Neural cell (in vitro differentiated cells): ENCODE data around the gene RAD9A.
A peak's percentile ranks its signal among the peaks of the same experiment; 100 is the strongest.

Source experiments
- CTCF ChIP-seq: fragments of 450-650 bp; IDR thresholded peaks from 2 replicates; pipeline ENCODE4 v1.5.1; 2014; ENCODE audit warnings: antibody characterized with exemption, mild to moderate bottlenecking, moderate library complexity; ENCODE audit not compliant: poor library complexity, severe bottlenecking
- MXI1 ChIP-seq: fragments of 450-650 bp; conservative IDR thresholded peaks from 2 replicates; pipeline ENCODE4 v1.6.1; 2014; ENCODE audit warnings: antibody characterized with exemption, mild to moderate bottlenecking; ENCODE audit not compliant: poor library complexity, severe bottlenecking
- POLR2AphosphoS5 ChIP-seq: IDR thresholded peaks from 2 replicates; pipeline ENCODE4 v1.6.1; 2012

DNA sequence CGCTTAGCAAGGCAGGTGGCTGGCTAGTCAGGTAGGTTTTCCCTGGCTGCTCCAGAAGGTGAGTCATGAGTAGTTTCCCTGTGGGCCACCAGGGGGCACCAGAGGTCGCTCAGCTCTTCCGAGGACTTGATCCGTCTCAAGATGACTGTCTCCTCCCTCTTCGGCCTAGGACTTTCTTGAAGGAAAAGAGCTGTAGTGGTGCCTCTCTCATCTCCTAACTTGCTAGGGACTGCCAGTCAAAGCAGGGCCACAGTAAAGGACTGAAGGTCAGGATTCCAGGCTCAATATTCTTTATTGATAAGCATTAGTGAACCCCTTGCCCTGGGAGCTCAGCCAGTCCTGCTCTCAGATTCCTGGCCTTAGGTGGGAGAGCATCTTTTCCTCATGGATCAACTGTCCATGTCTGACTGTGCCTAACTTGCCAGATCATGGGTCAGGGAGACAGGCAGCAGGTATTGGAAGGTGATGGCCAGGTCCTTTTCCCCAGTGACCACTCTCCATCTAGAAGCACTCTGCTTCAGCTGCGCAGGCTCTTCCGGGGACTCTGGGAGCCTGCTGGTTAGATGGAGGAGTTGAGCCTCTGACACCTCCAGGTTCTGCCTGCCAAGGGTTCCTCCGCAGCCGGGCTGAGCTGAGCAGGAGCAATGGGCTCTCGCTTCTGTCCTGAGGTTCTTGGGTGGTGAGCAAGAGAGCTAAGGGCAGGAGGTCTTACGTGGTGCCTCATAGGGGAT is 40.3 kb upstream of the RAD9A start:
- TF ChIP-seq MXI1, result no peak
- peak; percentile 87 for TF ChIP-seq CTCF
- no peak for TF ChIP-seq POLR2AphosphoS5
